ENCODE results near the gene THSD4. TPM values are rescaled to one million over a fixed set of nuclear protein-coding genes. Genes with fewer than 3 reads are reported as not detected.

Gene THSD4
- total RNA-seq, 1 donor: 15.6 TPM

DNA sequence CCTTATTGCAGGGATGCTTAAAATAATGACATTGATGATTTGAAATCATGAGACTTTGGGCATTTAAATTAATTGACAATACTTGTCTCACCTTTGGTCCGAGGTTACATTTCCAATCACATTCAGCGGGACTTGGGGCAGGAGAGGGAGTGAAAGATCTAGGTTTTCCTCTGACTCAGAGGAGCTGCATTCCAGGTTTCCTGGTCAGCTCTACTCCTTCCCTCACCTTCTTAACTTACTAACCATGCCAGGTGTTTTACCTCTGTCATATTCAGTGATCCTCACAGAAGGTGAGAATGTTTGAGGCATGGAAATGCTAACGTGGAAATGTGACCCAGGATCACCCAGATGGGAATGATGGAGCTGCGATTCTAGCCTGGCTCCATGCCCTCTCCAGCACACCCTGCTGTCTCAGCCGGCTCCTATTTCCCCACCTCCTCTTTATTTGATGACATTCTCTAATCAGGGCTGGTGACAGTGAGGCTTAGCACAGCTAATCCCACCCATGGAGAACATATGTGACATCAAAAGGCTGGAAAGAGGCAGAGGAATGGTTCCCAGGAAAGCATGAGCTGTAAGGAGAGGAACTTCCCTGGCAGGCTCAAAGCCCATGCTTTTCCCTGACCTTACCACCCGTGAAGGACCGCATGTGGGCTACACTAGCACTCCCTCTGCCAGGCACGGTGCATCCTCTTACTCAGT is 38.7 kb downstream of the THSD4 start:
- H4K20me1 ChIP-seq (ENCODE audit: insufficient read depth, low read length): no peaks in the 10 kb centered on the region
- DNase-seq (ENCODE audit: insufficient read length, low spot score, missing footprints): no peak
- no peak overlapping the region for H3K27ac ChIP-seq (ENCODE audit: low read depth, low read length)
- no peaks in the 10 kb centered on the region for H3K36me3 ChIP-seq (ENCODE audit: insufficient read depth, low read length)
- TF ChIP-seq, protein P1, sequence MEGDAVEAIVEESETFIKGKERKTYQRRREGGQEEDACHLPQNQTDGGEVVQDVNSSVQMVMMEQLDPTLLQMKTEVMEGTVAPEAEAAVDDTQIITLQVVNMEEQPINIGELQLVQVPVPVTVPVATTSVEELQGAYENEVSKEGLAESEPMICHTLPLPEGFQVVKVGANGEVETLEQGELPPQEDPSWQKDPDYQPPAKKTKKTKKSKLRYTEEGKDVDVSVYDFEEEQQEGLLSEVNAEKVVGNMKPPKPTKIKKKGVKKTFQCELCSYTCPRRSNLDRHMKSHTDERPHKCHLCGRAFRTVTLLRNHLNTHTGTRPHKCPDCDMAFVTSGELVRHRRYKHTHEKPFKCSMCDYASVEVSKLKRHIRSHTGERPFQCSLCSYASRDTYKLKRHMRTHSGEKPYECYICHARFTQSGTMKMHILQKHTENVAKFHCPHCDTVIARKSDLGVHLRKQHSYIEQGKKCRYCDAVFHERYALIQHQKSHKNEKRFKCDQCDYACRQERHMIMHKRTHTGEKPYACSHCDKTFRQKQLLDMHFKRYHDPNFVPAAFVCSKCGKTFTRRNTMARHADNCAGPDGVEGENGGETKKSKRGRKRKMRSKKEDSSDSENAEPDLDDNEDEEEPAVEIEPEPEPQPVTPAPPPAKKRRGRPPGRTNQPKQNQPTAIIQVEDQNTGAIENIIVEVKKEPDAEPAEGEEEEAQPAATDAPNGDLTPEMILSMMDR (IDR thresholded peaks at IDR 0.05; ENCODE audit: extremely low read depth, low read depth, low read length): no peak
- H3K27me3 ChIP-seq (ENCODE audit: insufficient read depth, low read length): no peaks in the 10 kb centered on the region
- H3K4me1 ChIP-seq (ENCODE audit: insufficient read depth, low read length): peaks cover 16% of the 10 kb centered on the region
- no peak overlapping the region for H3K4me3 ChIP-seq (ENCODE audit: insufficient read depth, low read length)
- H3K9me3 ChIP-seq (ENCODE audit: low read depth, low read length): no peaks in the 10 kb centered on the region
- no peaks in the 10 kb centered on the region for H3K79me2 ChIP-seq (ENCODE audit: insufficient read depth, low read length)
- H2AFZ ChIP-seq (ENCODE audit: low read length): no peak overlapping the region
- no peak overlapping the region for H3K4me2 ChIP-seq (ENCODE audit: insufficient read depth, low read length)

DNA sequence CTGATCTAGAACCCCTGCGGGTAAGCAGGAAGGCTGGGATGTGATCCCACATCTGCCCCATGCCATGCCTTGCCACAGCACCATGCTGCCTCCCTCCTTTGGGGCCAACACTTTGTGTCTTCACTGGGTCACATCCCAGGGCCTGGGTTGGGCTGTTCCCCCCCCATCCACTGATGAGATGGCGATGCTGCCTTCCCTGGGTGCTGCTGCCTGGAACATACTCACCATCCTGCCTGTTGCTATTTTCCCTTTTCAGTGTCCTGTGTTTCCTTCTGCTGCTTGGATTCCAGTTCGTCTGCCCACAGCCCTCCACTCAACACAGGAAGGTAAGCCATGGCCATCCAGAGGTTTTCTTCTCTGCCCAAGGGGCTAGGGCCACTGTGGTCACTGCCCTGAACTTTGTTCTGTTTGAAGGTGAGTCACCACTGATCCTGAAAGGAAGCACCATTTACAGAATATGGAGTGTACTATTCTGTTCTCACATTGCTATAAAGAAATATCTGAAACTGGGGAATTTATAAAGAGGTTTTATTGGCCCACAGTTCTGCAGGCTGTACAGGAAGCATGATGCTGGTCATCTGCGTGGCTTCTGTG is 39.4 kb downstream of the THSD4 start:
- Histone ChIP-seq H2AFZ (ENCODE audit: low read length) (no peak overlapping the region), H3K4me1 (ENCODE audit: insufficient read depth, low read length) (peaks cover 16% of the 10 kb centered on the region), H3K9me3 (ENCODE audit: low read depth, low read length) (no peaks in the 10 kb centered on the region), H3K27me3 (ENCODE audit: insufficient read depth, low read length) (no peaks in the 10 kb centered on the region), H3K36me3 (ENCODE audit: insufficient read depth, low read length) (no peaks in the 10 kb centered on the region), H3K79me2 (ENCODE audit: insufficient read depth, low read length) (no peaks in the 10 kb centered on the region), H3K4me3 (ENCODE audit: insufficient read depth, low read length) (no peak overlapping the region), H3K27ac (ENCODE audit: low read depth, low read length) (no peak overlapping the region), H4K20me1 (ENCODE audit: insufficient read depth, low read length) (no peaks in the 10 kb centered on the region), H3K4me2 (ENCODE audit: insufficient read depth, low read length) (no peak overlapping the region)
- TF ChIP-seq, protein P1 (IDR thresholded peaks at IDR 0.05; ENCODE audit: extremely low read depth, low read depth, low read length): no peak
- no peak for DNase-seq (ENCODE audit: insufficient read length, low spot score, missing footprints)

DNA sequence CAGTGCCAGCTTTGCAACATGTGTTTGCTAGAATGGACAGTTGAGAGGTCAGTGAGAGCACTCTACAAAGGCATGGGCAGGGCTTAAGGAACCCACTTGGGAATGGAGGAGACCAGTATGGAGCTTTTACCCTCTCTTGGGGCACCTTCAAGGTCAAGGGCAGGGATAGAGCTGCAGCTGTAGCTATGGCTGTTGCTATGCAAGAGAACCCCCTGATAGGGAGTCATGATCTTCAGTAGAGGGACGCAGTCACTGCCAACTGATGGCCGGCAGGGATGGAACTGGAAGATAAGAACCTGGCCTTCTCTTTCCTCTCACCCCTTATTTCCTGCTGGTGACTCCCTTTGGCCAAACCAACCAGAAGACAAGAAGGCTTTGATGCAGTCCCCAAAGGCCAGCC is 40.3 kb downstream of the THSD4 start:
- TF ChIP-seq, protein P1 (IDR thresholded peaks at IDR 0.05; ENCODE audit: extremely low read depth, low read depth, low read length): no peak
- H3K4me1 ChIP-seq (ENCODE audit: insufficient read depth, low read length): peaks cover 8% of the 10 kb centered on the region
- H3K4me3 ChIP-seq (ENCODE audit: insufficient read depth, low read length): no peak overlapping the region
- no peak overlapping the region for H2AFZ ChIP-seq (ENCODE audit: low read length)
- H3K4me2 ChIP-seq (ENCODE audit: insufficient read depth, low read length): no peak overlapping the region
- H3K27me3 ChIP-seq (ENCODE audit: insufficient read depth, low read length): no peaks in the 10 kb centered on the region
- no peaks in the 10 kb centered on the region for H3K36me3 ChIP-seq (ENCODE audit: insufficient read depth, low read length)
- H3K79me2 ChIP-seq (ENCODE audit: insufficient read depth, low read length): no peaks in the 10 kb centered on the region
- no peak overlapping the region for H3K27ac ChIP-seq (ENCODE audit: low read depth, low read length)
- DNase-seq (ENCODE audit: insufficient read length, low spot score, missing footprints): no peak
- no peaks in the 10 kb centered on the region for H3K9me3 ChIP-seq (ENCODE audit: low read depth, low read length)
- no peaks in the 10 kb centered on the region for H4K20me1 ChIP-seq (ENCODE audit: insufficient read depth, low read length)

DNA sequence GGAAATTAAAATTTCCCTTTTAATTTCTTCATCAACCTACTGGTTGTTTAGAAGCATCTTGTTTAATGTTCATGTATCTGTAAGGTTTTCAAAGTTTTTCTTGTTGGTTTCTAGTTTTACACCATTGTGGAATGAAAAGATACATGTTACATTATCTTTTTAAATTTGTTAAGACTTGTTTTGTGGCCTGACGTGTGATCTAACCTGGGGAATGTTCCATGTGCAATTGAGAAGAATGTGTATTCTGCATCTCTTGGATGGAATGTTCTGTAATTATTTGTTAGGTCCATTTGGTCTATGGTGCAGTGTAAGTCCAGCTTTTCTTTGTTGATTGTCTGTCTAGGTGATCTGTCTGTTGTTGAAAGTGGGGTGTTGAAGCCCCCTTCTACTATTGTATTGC is 45.7 kb downstream of the THSD4 start:
- Histone ChIP-seq H3K4me1 (ENCODE audit: insufficient read depth, low read length) (no peaks in the 10 kb centered on the region), H3K9me3 (ENCODE audit: low read depth, low read length) (no peaks in the 10 kb centered on the region), H3K27me3 (ENCODE audit: insufficient read depth, low read length) (no peaks in the 10 kb centered on the region), H3K4me2 (ENCODE audit: insufficient read depth, low read length) (no peak overlapping the region), H3K27ac (ENCODE audit: low read depth, low read length) (no peak overlapping the region), H2AFZ (ENCODE audit: low read length) (no peak overlapping the region), H3K4me3 (ENCODE audit: insufficient read depth, low read length) (no peak overlapping the region), H3K79me2 (ENCODE audit: insufficient read depth, low read length) (no peaks in the 10 kb centered on the region), H3K36me3 (ENCODE audit: insufficient read depth, low read length) (no peaks in the 10 kb centered on the region), H4K20me1 (ENCODE audit: insufficient read depth, low read length) (no peaks in the 10 kb centered on the region)
- TF ChIP-seq, protein P1 (IDR thresholded peaks at IDR 0.05; ENCODE audit: extremely low read depth, low read depth, low read length): no peak
- DNase-seq (ENCODE audit: insufficient read length, low spot score, missing footprints): no peak
